ENCODE data around the gene UNCX.
"Not testable (repeated sequence)": the region's sequence is repeated elsewhere in the genome, so short reads cannot be mapped to it uniquely, and the experiment has no call there.

Gene UNCX

GRCh38 chr7:1257863-1258262, 25.2 kb downstream of the UNCX start:
- no peak for DNase-seq (ENCODE audit: low spot score)

- DNase-seq (ENCODE audit: low spot score) = no peak
These were observed 27.1 kb downstream of the UNCX start for GRCh38 chr7:1259621-1260243.

- DNase-seq (ENCODE audit: low spot score) = no peak
These were observed 27.6 kb downstream of the UNCX start for GRCh38 chr7:1260244-1260635.

GRCh38 chr7:1261036-1261435, 28.4 kb downstream of the UNCX start:
- DNase-seq (ENCODE audit: low spot score) = not testable (repeated sequence)

- no peak for DNase-seq (ENCODE audit: low spot score)
These were observed 29.8 kb downstream of the UNCX start for GRCh38 chr7:1262441-1262840.

GRCh38 chr7:1263391-1263951, 30.8 kb downstream of the UNCX start:
- DNase-seq (ENCODE audit: low spot score) = no peak

- no peak for DNase-seq (ENCODE audit: low spot score)
These were observed 31.9 kb downstream of the UNCX start for GRCh38 chr7:1264345-1265280.

- no peak for DNase-seq (ENCODE audit: low spot score)
These were observed 34.6 kb downstream of the UNCX start for GRCh38 chr7:1267016-1267900.

- no peak for DNase-seq (ENCODE audit: low spot score)
These were observed 35.6 kb downstream of the UNCX start for GRCh38 chr7:1268076-1268815.

- no peak for DNase-seq (ENCODE audit: low spot score)
These were observed 36.2 kb downstream of the UNCX start for GRCh38 chr7:1268866-1269265.

- DNase-seq (ENCODE audit: low spot score) = no peak
These were observed 36.7 kb downstream of the UNCX start for GRCh38 chr7:1269336-1269890.

- no peak for DNase-seq (ENCODE audit: low spot score)
These were observed 37.5 kb downstream of the UNCX start for GRCh38 chr7:1270181-1270580.

- DNase-seq (ENCODE audit: low spot score) = no peak
These were observed 38.4 kb downstream of the UNCX start for GRCh38 chr7:1271046-1271445.

- DNase-seq (ENCODE audit: low spot score) = no peak
These were observed 39.0 kb downstream of the UNCX start for GRCh38 chr7:1271656-1272055.

- DNase-seq (ENCODE audit: low spot score) = not testable (repeated sequence)
These were observed 39.5 kb downstream of the UNCX start for GRCh38 chr7:1272136-1272535.

GRCh38 chr7:1274121-1274875, 41.6 kb downstream of the UNCX start:
- DNase-seq (ENCODE audit: low spot score) = no peak

- no peak for DNase-seq (ENCODE audit: low spot score)
These were observed 42.3 kb downstream of the UNCX start for GRCh38 chr7:1274876-1275375.

- DNase-seq (ENCODE audit: low spot score) = no peak
These were observed 43.0 kb downstream of the UNCX start for GRCh38 chr7:1275451-1276381.

- DNase-seq (ENCODE audit: low spot score) = no peak
These were observed 44.0 kb downstream of the UNCX start for GRCh38 chr7:1276626-1277175.

Data from CD4-positive, alpha-beta T cell treated with Interleukin-2 at 100 ng/mL for 4 hours (primary cell).